CD4-positive, alpha-beta memory T cell (primary cell): ENCODE data around the gene CEP76. TPM values are rescaled to one million over a fixed set of nuclear protein-coding genes. Genes with fewer than 3 reads are reported as not detected.
"Not testable (repeated sequence)": the region's sequence is repeated elsewhere in the genome, so short reads cannot be mapped to it uniquely, and the experiment has no call there.

Experiments used
- CTCF ChIA-PET: fragments of 350-600 bp; sonication (Branson Sonifier 250); formaldehyde crosslinking; loops from one replicate; lab custom pipeline; 2021; ENCODE audit warnings: inconsistent platforms; ENCODE audit not compliant: partially characterized antibody; lab: Charles Lee
- POLR2A ChIA-PET: fragments of 350-600 bp; sonication (Branson Sonifier 250); formaldehyde crosslinking; loops from one replicate; lab custom pipeline; 2021; ENCODE audit not compliant: partially characterized antibody; lab: Charles Lee
- DNase-seq, 5 donors: peaks; one replicate each; pipeline versions ENCODE4 v3.0.0 to v3.0.0-alpha.2; 2020 to 2022; ENCODE audit warnings: mixed read lengths in 1 of 5
- H3K27ac ChIP-seq: one replicate; pipeline ENCODE4 v1.7.0; 2013; ENCODE audit warnings: low read depth, low read length
- H3K27me3 ChIP-seq: 2 replicates; pipeline ENCODE4 v1.7.0; 2013; ENCODE audit warnings: mild to moderate bottlenecking, low read length, moderate library complexity; ENCODE audit not compliant: insufficient read depth
- H3K36me3 ChIP-seq: 2 replicates; pipeline ENCODE4 v1.7.0; 2013; ENCODE audit warnings: mild to moderate bottlenecking, low read length, moderate library complexity; ENCODE audit not compliant: insufficient read depth
- H3K4me1 ChIP-seq: 2 replicates; pipeline ENCODE4 v1.7.0; 2013; ENCODE audit warnings: mild to moderate bottlenecking, low read length, moderate library complexity; ENCODE audit not compliant: insufficient read depth
- H3K4me3 ChIP-seq, 2 donors: one replicate each; pipeline ENCODE4 v1.7.0; 2013; ENCODE audit warnings: low read length in 2 of 2, mild to moderate bottlenecking in 1 of 2
- H3K9me3 ChIP-seq, 2 donors: one replicate each; pipeline ENCODE4 v1.7.0; 2013; ENCODE audit warnings: low read length in 2 of 2, control low read depth in 1 of 2; ENCODE audit not compliant: control insufficient read depth in 1 of 2
- H3K27ac Mint-ChIP-seq, 7 donors: one replicate each; pipeline ENCODE4 v1.8.0; 2020 to 2021; ENCODE audit warnings: mixed read lengths in 7 of 7, mild to moderate bottlenecking in 6 of 7, inconsistent platforms in 3 of 7, moderate library complexity in 3 of 7
- H3K27me3 Mint-ChIP-seq, 2 donors: one replicate each; pipeline ENCODE4 v1.8.0; 2020 to 2021; ENCODE audit warnings: mixed read lengths in 2 of 2
- H3K36me3 Mint-ChIP-seq, 2 donors: one replicate each; pipeline ENCODE4 v1.8.0; 2020 to 2021; ENCODE audit warnings: mixed read lengths in 2 of 2, inconsistent platforms in 1 of 2, mild to moderate bottlenecking in 1 of 2
- H3K4me1 Mint-ChIP-seq, 4 donors: one replicate each; pipeline ENCODE4 v1.8.0; 2020 to 2021; ENCODE audit warnings: mixed read lengths in 4 of 4, mild to moderate bottlenecking in 1 of 4
- H3K4me3 Mint-ChIP-seq, 8 donors: one replicate each; pipeline ENCODE4 v1.8.0; 2020 to 2021; ENCODE audit warnings: mixed read lengths in 8 of 8, mild to moderate bottlenecking in 7 of 8, moderate library complexity in 6 of 8, inconsistent platforms in 3 of 8
- H3K9me3 Mint-ChIP-seq, 8 donors: one replicate each; pipeline ENCODE4 v1.8.0; 2020 to 2021; ENCODE audit warnings: mixed read lengths in 8 of 8, mild to moderate bottlenecking in 5 of 8, inconsistent platforms in 3 of 8, moderate library complexity in 1 of 8
- intact Hi-C: fragments of 100-400 bp; cut with micrococcal nuclease; formaldehyde crosslinking; loops from one replicate; pipeline ENCODE4 v1.15.1; 2023
- polyA plus RNA-seq, 2 donors: library from polyadenylated mRNA; unstranded; fragments of 300-500 nt; fragmentation: Illumina TruSeq; gene quantifications; one replicate each; pipeline ENCODE4 v1.2.3, GENCODE V29; 2021
- total RNA-seq, 2 experiments: library from RNA; stranded (reverse); gene quantifications; one replicate each; pipeline ENCODE4 v1.2.3, GENCODE V29; 2021

Gene CEP76
- total and polyA plus RNA-seq, 4 experiments from 2014 or later = 3.6 to 13.1 (median 8.9) TPM

DNA sequence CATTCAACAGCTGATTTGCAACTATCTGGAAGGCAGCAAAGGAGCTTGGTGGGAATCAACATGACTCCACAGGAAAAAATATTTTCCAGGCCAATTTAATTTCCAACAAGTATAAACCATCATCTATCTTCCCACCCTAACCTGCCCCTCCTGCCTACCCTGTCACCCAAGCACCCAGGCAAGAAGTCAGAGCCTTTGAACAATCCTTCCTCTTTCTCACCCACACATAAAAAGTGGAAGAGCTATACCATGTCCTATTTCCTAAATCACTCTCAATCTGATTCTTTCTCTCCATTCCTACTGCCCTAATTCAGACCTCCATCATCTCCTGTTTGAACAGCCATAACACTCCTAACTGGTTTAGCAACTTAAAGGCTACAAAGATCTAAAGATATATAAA, 57.3 kb downstream of the CEP76 start:
- no peaks in the 10 kb centered on the region for H3K4me1 Mint-ChIP-seq
- Histone ChIP-seq H3K4me1 (no peaks in the 10 kb centered on the region), H3K9me3 (no peaks in the 10 kb centered on the region), H3K27me3 (no peaks in the 10 kb centered on the region), H3K27ac (no peak overlapping the region), H3K36me3 (no peaks in the 10 kb centered on the region), H3K4me3 (no peak overlapping the region)
- H3K4me3 Mint-ChIP-seq = no peak overlapping the region
- no peak overlapping the region for H3K27ac Mint-ChIP-seq
- intact Hi-C loops = no loop called here
- ChIA-PET CTCF (no interaction called here), POLR2A (no interaction called here)
- no peak for DNase-seq
- peaks cover 0 to 1% (median 0%) of the 10 kb centered on the region in 8 donors for H3K9me3 Mint-ChIP-seq
- H3K36me3 Mint-ChIP-seq = no peaks in the 10 kb centered on the region
- H3K27me3 Mint-ChIP-seq = peaks cover 9 to 12% of the 10 kb centered on the region in 2 donors

DNA sequence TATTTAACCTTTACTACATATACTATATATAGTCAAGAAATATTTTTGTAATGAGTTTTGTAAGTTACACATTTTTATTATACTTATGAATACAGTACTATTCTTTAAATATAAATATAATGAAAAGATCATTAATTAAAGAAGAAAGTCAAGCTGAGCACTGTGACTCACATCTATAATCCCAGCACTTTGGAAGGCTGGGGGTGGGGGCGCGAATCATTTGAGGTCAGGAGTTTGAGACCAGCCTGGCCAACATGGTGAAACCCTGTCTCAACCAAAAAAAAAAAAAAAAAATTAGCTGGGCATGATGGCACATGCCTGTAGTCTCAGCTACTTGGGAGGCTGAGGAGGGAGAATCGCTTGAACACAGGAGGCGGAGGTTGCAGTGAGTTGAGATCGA, 58.8 kb downstream of the CEP76 start:
- CTCF ChIA-PET = not testable (repeated sequence)

DNA sequence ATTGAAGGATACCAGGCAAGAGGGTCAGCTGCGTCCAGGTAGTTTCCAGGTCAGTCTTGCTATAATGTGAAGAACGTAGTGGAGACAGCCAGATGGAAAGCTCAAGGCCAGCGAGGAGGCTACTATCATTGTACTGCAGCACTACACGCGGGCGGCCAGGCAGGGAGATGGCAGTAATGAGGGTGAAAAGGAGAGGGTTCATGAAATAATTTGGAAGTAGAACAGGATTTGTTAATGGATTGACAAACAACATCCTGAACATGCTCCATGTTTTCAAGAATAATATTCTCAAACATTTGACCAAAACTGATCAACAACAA, 61.7 kb downstream of the CEP76 start:
- intact Hi-C loops = no loop called here
- POLR2A ChIA-PET = no interaction called here
- no peak for DNase-seq
- H3K4me3 ChIP-seq = no peak overlapping the region
- no peaks in the 10 kb centered on the region for H3K36me3 ChIP-seq
- Mint-ChIP-seq H3K36me3 (no peaks in the 10 kb centered on the region), H3K27me3 (peaks cover 9 to 12% of the 10 kb centered on the region in 2 donors), H3K4me1 (no peaks in the 10 kb centered on the region), H3K9me3 (peaks cover 0 to 3% (median 0%) of the 10 kb centered on the region in 8 donors), H3K27ac (no peak overlapping the region), H3K4me3 (no peak overlapping the region)
- no peaks in the 10 kb centered on the region for H3K9me3 ChIP-seq
- no peaks in the 10 kb centered on the region for H3K27me3 ChIP-seq
- no peak overlapping the region for H3K27ac ChIP-seq
- no peaks in the 10 kb centered on the region for H3K4me1 ChIP-seq
- CTCF ChIA-PET = no interaction called here

More for the DNA sequence above, 58.8 kb downstream of the CEP76 start:
- H3K4me1 Mint-ChIP-seq, H3K36me3 ChIP-seq, H3K9me3 ChIP-seq, H3K27ac Mint-ChIP-seq, DNase-seq, H3K9me3 Mint-ChIP-seq, H3K4me1 ChIP-seq, H3K27ac ChIP-seq, POLR2A ChIA-PET, H3K4me3 Mint-ChIP-seq, H3K27me3 ChIP-seq, intact Hi-C loops, H3K4me3 ChIP-seq, H3K36me3 Mint-ChIP-seq: not testable (repeated sequence)
- peaks cover 9 to 12% of the 10 kb centered on the region in 2 donors for H3K27me3 Mint-ChIP-seq

DNA sequence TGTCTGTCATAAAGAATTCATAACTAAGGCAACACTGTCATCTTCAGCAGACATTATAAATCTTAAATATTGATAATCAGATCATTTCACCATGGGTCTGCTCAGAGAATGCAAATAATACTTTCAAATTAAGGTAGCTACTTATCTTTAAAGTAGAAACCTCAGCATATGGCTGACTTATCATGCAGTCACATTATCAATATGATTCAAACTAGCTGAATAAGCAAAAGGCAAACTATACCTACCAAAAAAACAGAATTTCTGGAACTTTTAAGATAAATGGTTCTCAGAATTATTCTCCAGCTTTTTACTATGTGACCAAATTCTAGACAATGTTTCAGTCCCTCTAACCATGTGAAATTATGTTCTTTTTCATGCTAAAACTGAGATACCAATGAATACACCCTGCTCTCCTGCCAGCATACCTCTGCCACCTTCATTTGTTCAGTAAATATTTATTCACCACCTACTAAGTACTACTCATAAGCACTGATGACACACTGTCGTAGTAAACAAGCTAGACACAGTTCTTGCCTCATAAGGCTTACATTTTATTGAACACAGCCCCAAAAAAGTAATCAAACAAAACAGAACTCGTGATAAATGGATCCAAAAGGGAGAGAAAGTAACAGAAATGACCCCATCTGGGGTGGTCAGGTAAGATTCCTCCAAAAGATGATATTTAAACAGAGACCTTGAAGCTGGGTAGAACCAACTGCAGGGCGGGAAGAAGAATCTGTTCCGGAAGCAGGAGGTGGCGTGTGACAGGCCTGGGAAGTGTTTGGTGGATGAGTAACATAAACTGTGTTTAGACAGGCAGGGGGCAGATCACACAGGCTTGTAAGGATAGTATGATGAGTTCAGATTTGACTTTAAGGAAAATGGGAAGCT, 62.3 kb downstream of the CEP76 start:
- H3K4me1 Mint-ChIP-seq = no peaks in the 10 kb centered on the region
- no peak overlapping the region for H3K27ac ChIP-seq
- peaks cover 6 to 7% of the 10 kb centered on the region in 2 donors for H3K27me3 Mint-ChIP-seq
- no peak overlapping the region for H3K27ac Mint-ChIP-seq
- no peaks in the 10 kb centered on the region for H3K36me3 ChIP-seq
- peaks cover 0 to 3% (median 0%) of the 10 kb centered on the region in 8 donors for H3K9me3 Mint-ChIP-seq
- H3K4me1 ChIP-seq = no peaks in the 10 kb centered on the region
- H3K9me3 ChIP-seq = no peaks in the 10 kb centered on the region
- no peak overlapping the region for H3K4me3 Mint-ChIP-seq
- intact Hi-C loops = no loop called here
- ChIA-PET POLR2A (no interaction called here), CTCF (no interaction called here)
- no peaks in the 10 kb centered on the region for H3K36me3 Mint-ChIP-seq
- DNase-seq = no peak
- H3K4me3 ChIP-seq = no peak overlapping the region
- H3K27me3 ChIP-seq = no peaks in the 10 kb centered on the region

DNA sequence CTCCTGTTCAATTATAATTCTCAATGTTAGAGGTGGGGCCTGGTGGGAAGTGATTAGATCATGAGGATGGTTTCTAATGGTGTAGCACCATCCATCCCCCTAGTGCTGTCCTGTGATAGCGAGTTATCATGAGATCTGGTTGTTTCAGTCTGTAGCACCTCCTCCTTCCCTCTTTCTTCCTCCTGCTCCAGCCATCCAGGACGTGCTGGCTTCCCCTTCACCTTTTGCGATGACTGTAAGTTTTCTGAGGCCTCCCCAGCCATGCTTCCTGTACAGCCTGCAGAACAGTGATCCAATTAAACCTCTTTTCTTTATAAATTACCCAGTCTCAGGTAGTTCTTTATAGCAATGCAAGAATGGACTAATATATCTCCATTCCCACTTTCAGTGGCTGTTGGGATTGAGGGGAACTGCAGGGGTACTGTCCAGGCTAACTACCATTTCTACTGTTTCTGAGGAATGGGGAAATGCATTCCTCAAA, 63.8 kb downstream of the CEP76 start:
- CTCF ChIA-PET = no interaction called here
- H3K36me3 ChIP-seq = no peaks in the 10 kb centered on the region
- H3K27ac ChIP-seq = no peak overlapping the region
- peaks cover 0 to 3% (median 0%) of the 10 kb centered on the region in 8 donors for H3K9me3 Mint-ChIP-seq
- intact Hi-C loops = no loop called here
- H3K4me3 ChIP-seq = no peak overlapping the region
- H3K4me1 ChIP-seq = no peaks in the 10 kb centered on the region
- H3K4me1 Mint-ChIP-seq = no peaks in the 10 kb centered on the region
- peaks cover 5 to 6% of the 10 kb centered on the region in 2 donors for H3K27me3 Mint-ChIP-seq
- no peaks in the 10 kb centered on the region for H3K27me3 ChIP-seq
- no peaks in the 10 kb centered on the region for H3K36me3 Mint-ChIP-seq
- no peak for DNase-seq
- H3K9me3 ChIP-seq = no peaks in the 10 kb centered on the region
- H3K27ac Mint-ChIP-seq = no peak overlapping the region
- H3K4me3 Mint-ChIP-seq = no peak overlapping the region
- POLR2A ChIA-PET = no interaction called here

DNA sequence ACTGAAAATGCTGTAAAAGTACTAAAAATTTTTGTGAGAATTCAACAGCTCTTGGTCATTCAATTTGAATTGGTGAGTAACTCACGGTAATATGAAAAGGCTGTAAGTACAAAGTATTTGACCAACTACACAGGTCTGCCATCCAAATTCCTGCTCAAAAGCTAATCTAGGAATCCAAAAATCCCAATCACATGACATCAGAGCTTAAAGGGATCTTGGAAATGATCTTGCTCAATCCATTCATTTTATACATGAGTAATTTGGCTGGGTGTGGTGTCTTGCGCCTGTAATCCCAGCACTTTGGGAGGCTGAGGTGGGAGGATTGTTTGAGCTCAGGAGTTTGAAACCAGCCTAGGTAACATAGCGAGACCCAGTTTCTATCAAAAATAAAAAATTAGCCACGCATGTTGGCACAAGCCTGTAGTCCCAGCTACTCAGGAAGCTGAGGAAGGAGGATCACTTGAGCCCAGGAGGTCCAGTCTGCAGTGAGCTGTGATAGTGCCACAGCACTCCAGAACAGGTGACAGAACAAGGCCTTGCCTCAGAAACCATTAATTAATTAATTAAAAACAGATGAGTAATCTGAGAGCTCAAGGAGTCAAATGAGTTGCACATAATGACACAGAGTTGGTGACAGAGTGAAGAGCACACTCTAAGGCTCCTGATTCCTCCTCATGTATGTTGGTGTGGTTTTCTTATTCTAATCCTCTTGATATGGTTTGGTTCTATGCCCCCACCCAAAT, 64.5 kb downstream of the CEP76 start:
- CTCF ChIA-PET = interaction anchor here (0.6 kb wide), 1 partner anchor 243 kb away, joined by 3 read pairs; no protein-coding TSS in a partner anchor
- Mint-ChIP-seq H3K27me3 (peaks cover under 1 to 2% of the 10 kb centered on the region in 2 donors), H3K4me3 (no peak overlapping the region), H3K4me1 (no peaks in the 10 kb centered on the region), H3K27ac (no peak overlapping the region), H3K9me3 (peaks cover 0 to 3% (median 0%) of the 10 kb centered on the region in 8 donors), H3K36me3 (no peaks in the 10 kb centered on the region)
- no peaks in the 10 kb centered on the region for H3K4me1 ChIP-seq
- intact Hi-C loops = no loop called here
- H3K27ac ChIP-seq = no peak overlapping the region
- H3K4me3 ChIP-seq = no peak overlapping the region
- DNase-seq = no peak
- no peaks in the 10 kb centered on the region for H3K36me3 ChIP-seq
- no peaks in the 10 kb centered on the region for H3K27me3 ChIP-seq
- H3K9me3 ChIP-seq = no peaks in the 10 kb centered on the region
- POLR2A ChIA-PET = no interaction called here

DNA sequence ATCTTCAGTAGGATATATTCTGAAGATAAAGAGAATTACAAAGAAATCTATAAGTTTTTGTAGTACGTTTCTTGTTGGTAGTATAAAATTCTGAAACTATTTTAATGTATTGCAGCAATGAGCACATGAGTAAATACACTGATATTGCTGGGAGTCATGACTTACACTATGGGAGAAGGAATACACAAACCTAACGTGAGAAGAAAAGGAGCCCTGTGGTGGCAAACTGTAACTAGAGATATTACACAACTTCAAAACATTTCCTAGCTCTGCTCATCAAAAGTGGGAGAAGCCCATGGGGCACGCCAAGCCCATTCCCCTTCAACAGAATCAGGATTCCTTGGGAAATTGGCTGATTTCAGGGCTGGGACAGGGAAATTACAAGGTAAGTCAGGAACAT, 65.1 kb downstream of the CEP76 start:
- no peaks in the 10 kb centered on the region for H3K36me3 Mint-ChIP-seq
- H3K27me3 ChIP-seq = no peaks in the 10 kb centered on the region
- no peak for DNase-seq
- H3K36me3 ChIP-seq = no peaks in the 10 kb centered on the region
- ChIA-PET CTCF (no interaction called here), POLR2A (no interaction called here)
- peaks cover 0 to 1% (median 0%) of the 10 kb centered on the region in 8 donors for H3K9me3 Mint-ChIP-seq
- H3K4me1 Mint-ChIP-seq = no peaks in the 10 kb centered on the region
- no peak overlapping the region for H3K27ac ChIP-seq
- no peak overlapping the region for H3K27ac Mint-ChIP-seq
- no peak overlapping the region for H3K4me3 ChIP-seq
- intact Hi-C loops = no loop called here
- no peaks in the 10 kb centered on the region for H3K9me3 ChIP-seq
- no peaks in the 10 kb centered on the region for H3K27me3 Mint-ChIP-seq
- no peak overlapping the region for H3K4me3 Mint-ChIP-seq
- H3K4me1 ChIP-seq = no peaks in the 10 kb centered on the region
